GM19193 (cell line): ENCODE data around the gene PCGF3.

Experiments used
- POLR2A ChIP-seq: IDR thresholded peaks from 4 replicates; pipeline ENCODE4 v1.6.1; 2011; ENCODE audit not compliant: insufficient read depth, insufficient read length; ENCODE audit errors: extremely low read depth

The PCGF3 gene

GRCh38 chr4:721261-722168, 15.9 kb downstream of the PCGF3 start:
- TF ChIP-seq POLR2A: no peak

DNA sequence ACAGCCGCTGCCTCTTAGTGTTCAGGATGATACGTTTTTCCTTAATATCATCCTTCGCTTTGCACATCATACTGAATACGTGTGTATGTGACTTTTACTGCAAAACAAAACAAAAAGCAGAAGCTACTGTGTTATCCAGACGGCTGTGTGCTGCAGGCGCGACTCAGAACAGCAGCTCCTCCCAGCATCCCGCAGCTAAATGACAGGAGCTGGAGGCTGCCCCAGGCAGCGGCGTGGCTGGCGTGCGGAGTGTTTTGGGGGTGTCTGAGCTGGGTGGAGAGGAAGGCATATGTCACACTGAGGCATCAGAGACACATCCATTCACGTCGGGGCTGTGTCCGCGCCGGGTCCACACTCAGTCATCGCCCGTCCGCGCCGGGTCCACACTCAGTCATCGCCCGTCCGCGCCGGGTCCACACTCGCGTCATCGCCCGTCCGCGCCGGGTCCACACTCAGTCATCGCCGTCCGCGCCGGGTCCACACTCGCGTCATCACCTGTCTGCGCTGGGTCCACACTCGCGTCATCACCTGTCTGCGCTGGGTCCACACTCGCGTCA, 16.6 kb downstream of the PCGF3 start:
- TF ChIP-seq POLR2A: no peak

- no peak for TF ChIP-seq POLR2A
These were observed 17.3 kb downstream of the PCGF3 start for GRCh38 chr4:722851-723360.

GRCh38 chr4:723751-724530, 18.3 kb downstream of the PCGF3 start:
- no peak for TF ChIP-seq POLR2A

DNA sequence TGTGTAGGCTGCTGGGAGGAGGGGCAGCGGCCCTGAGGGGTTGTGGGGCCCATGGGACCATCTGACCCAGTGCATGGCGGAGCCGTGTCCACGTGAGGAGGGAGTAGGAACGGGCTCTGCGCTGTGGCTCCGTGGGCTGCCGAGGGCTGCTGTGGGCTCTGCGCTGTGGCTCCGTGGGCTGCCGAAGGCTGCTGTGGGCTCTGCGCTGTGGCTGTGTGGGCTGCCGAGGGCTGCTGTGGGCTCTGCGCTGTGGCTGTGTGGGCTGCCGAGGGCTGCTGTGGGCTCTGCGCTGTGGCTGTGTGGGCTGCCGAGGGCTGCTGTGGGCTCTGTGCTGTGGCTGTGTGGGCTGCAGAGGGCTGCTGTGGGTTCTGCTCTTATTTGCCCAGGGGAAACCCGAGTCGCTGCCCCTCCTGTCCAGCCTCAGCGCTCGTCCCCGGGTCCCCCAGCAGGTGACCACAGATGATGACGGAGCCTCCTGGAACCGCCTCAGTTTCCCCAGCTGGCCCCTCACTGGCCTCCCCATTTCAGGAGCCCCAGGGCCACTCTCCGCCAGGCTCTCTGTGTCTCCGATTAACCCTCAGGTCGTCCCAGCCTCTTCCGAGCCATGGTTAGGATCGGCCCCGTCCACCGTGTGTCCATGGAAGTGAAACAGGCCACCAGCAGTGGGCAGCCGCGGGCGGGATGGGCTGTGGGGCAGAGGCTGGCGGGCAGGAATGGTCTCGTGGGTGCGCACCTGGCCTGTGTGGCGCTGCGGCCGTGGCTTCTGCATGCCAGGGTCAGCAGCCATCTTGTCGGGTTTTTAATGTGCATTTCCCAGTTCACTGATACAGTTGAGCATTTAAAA, 20.0 kb downstream of the PCGF3 start:
- no peak for TF ChIP-seq POLR2A

GRCh38 chr4:726235-726787, 20.7 kb downstream of the PCGF3 start:
- TF ChIP-seq POLR2A: no peak

DNA sequence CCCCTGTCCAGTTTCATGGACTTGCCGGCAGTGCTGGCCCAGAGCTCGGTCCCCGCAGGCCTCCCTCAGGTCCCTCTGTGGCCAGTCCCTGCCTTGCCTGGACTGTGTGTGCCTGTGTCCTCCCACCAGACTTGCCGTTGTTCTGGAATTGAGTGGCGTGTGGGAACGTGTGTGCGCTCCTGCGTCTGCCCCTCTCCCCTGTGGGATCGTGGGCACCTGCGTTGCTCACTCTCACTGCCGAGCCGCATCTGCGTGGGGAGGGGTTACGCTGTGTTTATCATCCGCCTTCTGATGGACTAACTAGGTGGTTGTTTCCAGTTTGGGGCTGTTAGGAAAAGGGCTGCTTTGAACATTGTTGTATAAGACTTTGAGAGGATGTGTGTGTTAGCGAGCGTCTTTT, 21.2 kb downstream of the PCGF3 start:
- no peak for TF ChIP-seq POLR2A

DNA sequence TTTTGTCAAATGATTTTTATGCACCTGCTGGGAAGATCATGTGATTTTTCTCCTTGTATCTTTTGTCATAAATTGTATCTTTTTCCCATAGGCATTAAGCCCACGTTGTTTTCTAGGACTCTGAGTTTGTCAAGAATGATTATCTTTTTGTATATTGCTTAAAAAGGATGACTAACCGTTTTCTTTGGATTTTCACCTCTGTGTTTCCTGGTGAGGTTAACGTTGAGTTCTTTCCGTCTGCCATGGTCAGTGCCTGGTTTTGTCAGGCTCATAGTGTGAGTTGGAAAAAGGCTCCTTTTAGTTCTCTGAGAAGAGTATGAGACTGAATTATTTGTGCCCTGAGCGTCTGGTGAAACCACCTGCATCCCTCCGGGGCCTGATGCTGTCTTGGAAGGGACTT, 21.9 kb downstream of the PCGF3 start:
- no peak for TF ChIP-seq POLR2A

DNA sequence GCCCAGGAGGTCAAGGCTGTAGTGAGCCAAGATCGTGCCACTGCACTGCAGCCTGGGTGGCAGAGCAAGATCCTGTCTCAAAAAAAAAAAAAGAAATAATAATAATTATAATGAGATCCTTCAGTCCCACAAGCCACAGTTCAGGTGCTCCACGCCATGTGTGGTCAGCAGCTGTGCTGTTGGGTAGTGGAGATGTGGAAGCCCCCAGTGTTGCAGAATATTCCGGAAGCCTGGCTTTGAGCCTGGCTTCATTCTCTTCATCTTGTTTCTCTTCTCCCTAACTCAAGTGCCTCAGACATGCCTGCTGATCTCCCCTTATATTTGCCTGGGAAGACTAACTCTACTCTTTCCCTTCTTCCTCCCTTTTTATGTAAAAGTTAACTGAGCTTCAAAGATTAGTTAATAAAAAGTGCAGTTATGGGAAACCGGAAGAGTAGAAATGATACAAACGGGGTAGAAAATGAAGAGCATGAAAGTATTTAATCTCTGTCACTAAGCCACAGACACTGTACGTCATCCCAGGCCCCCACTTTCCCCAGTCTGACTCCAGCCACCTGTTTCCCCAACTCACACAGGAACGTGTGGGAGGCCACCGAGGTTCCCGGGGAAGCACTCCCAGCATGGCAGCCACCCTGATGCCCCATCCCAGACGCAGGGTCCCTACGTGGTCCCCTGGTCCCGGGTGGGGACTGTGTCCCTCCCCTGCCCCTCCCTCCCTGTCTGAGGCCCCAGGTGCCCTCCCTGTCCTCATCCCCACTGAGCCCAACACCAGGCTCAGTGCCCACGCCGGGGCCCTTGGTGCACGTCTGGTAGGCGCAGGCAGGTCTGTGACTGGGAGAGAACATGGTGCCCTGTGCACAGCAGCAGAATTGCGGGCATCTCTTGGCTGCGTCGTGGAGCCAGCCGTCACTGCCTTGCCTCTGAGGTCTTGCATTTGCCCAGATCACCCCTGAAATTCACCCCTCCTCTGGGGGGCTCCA, 24.0 kb downstream of the PCGF3 start:
- TF ChIP-seq POLR2A: no peak

DNA sequence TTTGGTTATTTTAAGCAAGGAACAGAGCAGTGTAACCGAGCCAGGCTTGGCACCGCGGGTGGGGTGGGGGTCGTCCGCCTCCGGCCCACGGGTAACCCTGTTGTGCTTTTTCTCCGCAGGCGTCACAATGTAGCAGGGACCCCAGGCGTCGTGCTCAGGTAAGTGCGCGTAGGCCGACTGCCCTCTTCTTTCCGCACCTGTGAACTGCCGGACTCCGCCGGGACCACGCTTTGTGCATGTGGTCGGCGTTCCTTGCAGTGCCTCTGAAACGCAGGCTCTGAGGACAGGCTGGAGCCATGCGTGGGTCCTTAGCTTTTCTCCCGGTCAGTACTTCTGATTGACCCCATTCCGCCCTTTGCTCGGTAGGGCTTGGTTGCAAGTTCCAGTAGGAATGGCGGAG, 24.9 kb downstream of the PCGF3 start:
- no peak for TF ChIP-seq POLR2A

- no peak for TF ChIP-seq POLR2A
These were observed 26.9 kb downstream of the PCGF3 start for GRCh38 chr4:732486-732885.

DNA sequence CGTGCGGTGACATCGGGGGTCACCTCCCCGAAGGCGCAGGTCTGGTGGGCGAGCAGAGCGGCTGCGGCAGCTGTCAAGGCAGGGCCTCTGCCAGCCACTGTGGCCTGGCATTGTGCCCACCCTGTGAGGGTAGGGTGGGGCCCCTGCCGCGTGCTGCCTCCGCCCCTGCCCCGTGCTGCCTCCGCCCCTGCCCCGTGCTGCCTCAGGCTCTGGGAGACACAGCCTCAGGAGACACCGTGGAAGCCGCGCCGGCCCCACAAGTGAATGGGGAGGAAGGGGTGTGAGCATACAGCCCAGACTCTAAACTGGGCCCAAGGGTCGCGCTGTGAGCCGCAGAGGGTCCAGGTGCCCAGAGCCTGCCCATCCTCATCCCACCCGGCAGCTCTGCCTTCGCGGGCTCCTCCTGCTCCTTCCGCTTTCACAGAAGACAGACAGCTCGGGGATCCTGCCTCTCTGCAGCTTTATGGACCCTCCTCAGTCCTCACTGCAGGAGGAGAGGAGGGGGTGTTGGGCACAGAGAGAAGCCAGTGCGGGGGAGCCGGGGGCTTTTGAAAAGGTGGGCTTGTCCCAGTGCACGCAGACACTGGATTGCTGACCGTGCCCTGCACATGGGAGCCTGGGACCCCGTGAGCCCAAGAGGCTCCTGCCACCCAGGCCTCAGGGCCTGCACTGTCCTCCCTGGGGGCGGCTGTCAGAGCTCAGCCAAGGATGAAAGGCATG, 27.4 kb downstream of the PCGF3 start:
- no peak for TF ChIP-seq POLR2A

DNA sequence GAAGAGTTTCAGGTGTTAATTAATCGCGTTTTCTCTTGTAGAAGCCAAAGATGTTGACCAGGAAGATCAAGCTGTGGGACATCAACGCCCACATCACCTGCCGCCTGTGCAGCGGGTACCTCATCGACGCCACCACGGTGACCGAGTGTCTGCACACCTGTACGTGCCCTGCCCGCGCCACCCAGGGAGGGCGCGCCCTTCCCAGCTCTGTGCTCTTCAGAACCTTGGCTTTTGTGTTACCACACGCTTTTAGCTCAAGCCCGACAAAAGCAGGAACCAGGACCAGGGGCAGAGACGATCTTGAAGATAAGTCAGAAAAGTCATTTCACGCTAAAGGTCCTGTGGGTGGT, 28.0 kb downstream of the PCGF3 start:
- TF ChIP-seq POLR2A: no peak

GRCh38 chr4:734075-734474, 28.4 kb downstream of the PCGF3 start:
- TF ChIP-seq POLR2A: no peak
